22Rv1 (cell line): Measurements from ENCODE around the gene GCN1.

Source experiments
- H3K27ac ChIP-seq: fragments of 450-650 bp; 2 replicates; pipeline ENCODE4 v1.5.1; 2017
- ZFX ChIP-seq: fragments of 450-650 bp; IDR thresholded peaks from 2 replicates; pipeline ENCODE4 v1.6.1; 2017; ENCODE audit warnings: antibody characterized with exemption, borderline replicate concordance
- TF ChIP-seq, protein P1 (sequence below): fragments of 450-650 bp; IDR thresholded peaks from 2 replicates; pipeline ENCODE4 v1.5.1; 2017; ENCODE audit warnings: mild to moderate bottlenecking

Gene GCN1

DNA sequence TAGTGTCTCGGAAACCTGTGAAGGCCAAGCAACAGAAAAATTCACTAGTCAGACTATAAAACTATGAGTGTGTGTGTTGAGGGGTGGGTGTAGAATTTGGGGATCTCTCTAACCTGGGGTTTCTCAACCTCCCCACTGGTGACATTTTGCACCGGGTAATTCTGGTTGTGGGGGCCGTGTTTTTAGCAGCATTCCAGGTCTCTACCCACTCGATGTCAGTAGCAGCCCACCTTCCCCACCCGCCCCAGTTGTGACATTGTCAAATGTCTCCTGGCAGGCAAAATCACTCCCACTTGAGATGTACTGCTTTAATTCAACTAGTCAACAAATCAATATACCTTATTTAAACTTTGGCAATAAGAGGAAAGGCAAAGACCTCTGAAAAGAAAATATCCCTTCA, 4.1 kb downstream of the GCN1 start:
- H3K27ac ChIP-seq = no peak overlapping the region

DNA sequence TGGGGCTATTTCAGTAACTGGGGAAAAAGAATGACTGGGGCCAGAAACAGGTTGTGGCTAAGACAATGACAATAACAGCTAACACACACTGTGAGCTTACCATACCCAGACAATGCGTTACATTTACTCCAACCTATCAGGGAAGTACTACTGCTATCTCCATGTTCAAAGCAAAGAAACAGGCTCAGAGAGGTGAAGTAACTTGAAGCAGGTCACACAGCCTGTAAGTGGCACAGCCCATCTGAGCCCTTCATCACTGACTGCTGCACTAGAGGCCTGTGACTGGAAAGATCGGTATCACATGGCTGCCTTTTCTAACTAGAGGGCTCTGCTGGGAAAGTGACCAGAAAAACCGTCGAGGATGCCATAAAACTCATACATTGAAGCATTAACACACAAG, 7.9 kb downstream of the GCN1 start:
- no peak overlapping the region for H3K27ac ChIP-seq
- TF ChIP-seq ZFX = no peak
- TF ChIP-seq, protein P1, sequence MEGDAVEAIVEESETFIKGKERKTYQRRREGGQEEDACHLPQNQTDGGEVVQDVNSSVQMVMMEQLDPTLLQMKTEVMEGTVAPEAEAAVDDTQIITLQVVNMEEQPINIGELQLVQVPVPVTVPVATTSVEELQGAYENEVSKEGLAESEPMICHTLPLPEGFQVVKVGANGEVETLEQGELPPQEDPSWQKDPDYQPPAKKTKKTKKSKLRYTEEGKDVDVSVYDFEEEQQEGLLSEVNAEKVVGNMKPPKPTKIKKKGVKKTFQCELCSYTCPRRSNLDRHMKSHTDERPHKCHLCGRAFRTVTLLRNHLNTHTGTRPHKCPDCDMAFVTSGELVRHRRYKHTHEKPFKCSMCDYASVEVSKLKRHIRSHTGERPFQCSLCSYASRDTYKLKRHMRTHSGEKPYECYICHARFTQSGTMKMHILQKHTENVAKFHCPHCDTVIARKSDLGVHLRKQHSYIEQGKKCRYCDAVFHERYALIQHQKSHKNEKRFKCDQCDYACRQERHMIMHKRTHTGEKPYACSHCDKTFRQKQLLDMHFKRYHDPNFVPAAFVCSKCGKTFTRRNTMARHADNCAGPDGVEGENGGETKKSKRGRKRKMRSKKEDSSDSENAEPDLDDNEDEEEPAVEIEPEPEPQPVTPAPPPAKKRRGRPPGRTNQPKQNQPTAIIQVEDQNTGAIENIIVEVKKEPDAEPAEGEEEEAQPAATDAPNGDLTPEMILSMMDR = no peak

More for the DNA sequence above, 4.1 kb downstream of the GCN1 start:
- no peak for TF ChIP-seq ZFX
- TF ChIP-seq, protein P1 = no peak

- no peak overlapping the region for H3K27ac ChIP-seq
- TF ChIP-seq ZFX = no peak
- TF ChIP-seq, protein P1 = no peak
Measured at GRCh38 chr12:120183211-120183631, 11.3 kb downstream of the GCN1 start.

GRCh38 chr12:120181991-120182631, 12.4 kb downstream of the GCN1 start:
- H3K27ac ChIP-seq = no peak overlapping the region
- TF ChIP-seq, protein P1 = no peak
- no peak for TF ChIP-seq ZFX

DNA sequence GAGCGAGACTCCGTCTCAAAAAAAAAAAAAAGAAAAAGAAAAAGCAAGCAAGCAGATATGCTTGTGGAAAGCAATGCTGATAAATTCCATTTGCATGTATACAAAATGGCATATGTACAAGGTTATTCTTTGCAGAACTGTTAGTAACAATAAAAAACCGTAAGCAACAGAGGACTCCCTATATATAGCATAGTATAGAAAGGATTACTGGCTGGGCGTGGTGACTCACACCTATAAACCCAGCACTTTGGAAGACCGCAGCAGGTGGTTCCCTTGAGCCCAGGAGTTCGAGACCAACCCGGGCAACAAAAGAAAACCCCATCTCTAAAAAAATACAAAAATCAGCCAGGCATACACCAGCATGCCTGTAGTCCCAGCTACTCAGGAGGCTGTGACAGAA, 13.5 kb downstream of the GCN1 start:
- TF ChIP-seq ZFX = no peak
- no peak overlapping the region for H3K27ac ChIP-seq

DNA sequence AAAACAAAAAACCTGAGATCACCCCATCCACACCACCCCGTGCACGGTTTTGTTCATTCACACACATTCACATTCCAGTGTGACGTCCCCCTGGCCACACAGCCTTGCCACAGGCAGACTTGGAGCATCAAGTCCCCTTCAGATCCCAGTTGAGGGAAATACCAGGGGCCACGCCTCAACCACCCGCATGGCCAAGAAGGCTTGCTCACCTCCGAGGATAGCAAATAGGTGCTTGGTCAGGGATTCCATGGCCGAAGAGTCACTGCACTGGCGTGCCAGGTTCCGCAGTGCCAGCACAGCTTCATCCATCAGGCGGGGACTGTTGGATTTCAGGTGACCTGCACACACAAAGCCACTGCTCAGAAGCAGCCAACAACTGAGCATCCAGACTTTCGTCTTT, 19.0 kb downstream of the GCN1 start:
- TF ChIP-seq, protein P1 = no peak
- TF ChIP-seq ZFX = no peak
- H3K27ac ChIP-seq = no peak overlapping the region

GRCh38 chr12:120175062-120175461, 19.5 kb downstream of the GCN1 start:
- no peak overlapping the region for H3K27ac ChIP-seq
- TF ChIP-seq ZFX = no peak
- TF ChIP-seq, protein P1 = no peak

DNA sequence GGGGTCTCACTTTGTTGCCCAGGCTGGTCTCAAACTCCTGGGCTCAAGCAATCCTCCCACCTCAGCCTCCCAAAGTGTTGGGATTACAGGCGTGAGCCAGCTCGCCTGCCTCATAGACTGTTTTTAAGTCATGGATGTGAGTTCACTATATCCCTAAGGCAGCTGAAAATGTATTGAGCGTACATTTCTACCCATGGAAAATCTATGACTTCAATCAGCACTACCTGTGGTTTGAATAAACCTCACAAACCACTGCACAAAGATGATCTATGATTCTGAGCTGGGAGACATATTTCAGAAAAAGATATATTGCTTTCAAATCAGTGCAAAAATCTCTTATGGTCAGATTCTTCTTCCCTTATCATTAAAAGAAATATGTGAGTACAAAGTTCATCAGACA, 22.5 kb downstream of the GCN1 start:
- TF ChIP-seq, protein P1 = no peak
- TF ChIP-seq ZFX = no peak
- no peak overlapping the region for H3K27ac ChIP-seq
